A673 (cell line): ENCODE results near the gene MPRIP.

ENCODE experiments used
- CTCF ChIP-seq: fragments of 300-800, 200-600 bp; sonication (generic); conservative IDR thresholded peaks from 2 replicates; pipeline ENCODE4 v1.5.1; 2017; ENCODE audit warnings: low read depth, mild to moderate bottlenecking, antibody characterized with exemption, low read length, moderate library complexity, mixed read lengths
- EZH2 ChIP-seq: fragments of 200-600 bp; sonication (generic); IDR thresholded peaks from 2 replicates; pipeline ENCODE4 v1.6.1; 2017; ENCODE audit warnings: borderline replicate concordance, low read depth, mild to moderate bottlenecking, mixed read lengths, antibody characterized with exemption, low read length; ENCODE audit not compliant: poor library complexity, severe bottlenecking

GRCh38 chr17:17028059-17028877 is 14.0 kb upstream of the MPRIP start:
- no peak for TF ChIP-seq CTCF
- no peak for TF ChIP-seq EZH2
